GM18498 (cell line): Measurements from ENCODE around the gene PPP1R26.
"Not testable (repeated sequence)": the region's sequence is repeated elsewhere in the genome, so short reads cannot be mapped to it uniquely, and the experiment has no call there.

ENCODE experiments used
- ATAC-seq: cut with Tn5 transposase; IDR thresholded peaks from one replicate; pipeline ENCODE4 v1.9.1; 2021; ENCODE audit warnings: mild to moderate bottlenecking, moderate library complexity; ENCODE audit not compliant: unreplicated experiment

The PPP1R26 gene

GRCh38 chr9:135521608-135522095 is 42.1 kb downstream of the PPP1R26 start:
- ATAC-seq: no peak

- ATAC-seq: no peak
Observed at GRCh38 chr9:135522137-135522877, 42.7 kb downstream of the PPP1R26 start.

- no peak for ATAC-seq
Observed at GRCh38 chr9:135522931-135523330, 43.3 kb downstream of the PPP1R26 start.

GRCh38 chr9:135523521-135524129 is 44.0 kb downstream of the PPP1R26 start:
- ATAC-seq: no peak

GRCh38 chr9:135524130-135524861 is 44.7 kb downstream of the PPP1R26 start:
- no peak for ATAC-seq

GRCh38 chr9:135525241-135526088 is 45.9 kb downstream of the PPP1R26 start:
- ATAC-seq: no peak

GRCh38 chr9:135526089-135526729 is 46.6 kb downstream of the PPP1R26 start:
- ATAC-seq: no peak

GRCh38 chr9:135526730-135527571 is 47.4 kb downstream of the PPP1R26 start:
- ATAC-seq: no peak

- ATAC-seq: not testable (repeated sequence)
Observed at GRCh38 chr9:135528842-135529435, 49.4 kb downstream of the PPP1R26 start.

- no peak for ATAC-seq
Observed at GRCh38 chr9:135530146-135530545, 50.6 kb downstream of the PPP1R26 start.

GRCh38 chr9:135531096-135531495 is 51.5 kb downstream of the PPP1R26 start:
- no peak for ATAC-seq

GRCh38 chr9:135533113-135533512 is 53.5 kb downstream of the PPP1R26 start:
- no peak for ATAC-seq

GRCh38 chr9:135533674-135534073 is 54.1 kb downstream of the PPP1R26 start:
- ATAC-seq: no peak

GRCh38 chr9:135534192-135534711 is 54.7 kb downstream of the PPP1R26 start:
- not testable (repeated sequence) for ATAC-seq

- not testable (repeated sequence) for ATAC-seq
Observed at GRCh38 chr9:135534826-135535225, 55.2 kb downstream of the PPP1R26 start.

- not testable (repeated sequence) for ATAC-seq
Observed at GRCh38 chr9:135535631-135536030, 56.0 kb downstream of the PPP1R26 start.

GRCh38 chr9:135536216-135536615 is 56.6 kb downstream of the PPP1R26 start:
- no peak for ATAC-seq
